Suppressor macrophage (primary cell): ENCODE results near the gene RAB5B.

ENCODE experiments used
- DNase-seq, 4 experiments: peaks; one replicate each; pipeline ENCODE4 v3.0.0-alpha.2; 2020 to 2022

RAB5B gene

GRCh38 chr12:55942055-55942454 is 31.8 kb upstream of the RAB5B start:
- no peak for DNase-seq

- no peak for DNase-seq
These were observed 31.2 kb upstream of the RAB5B start for GRCh38 chr12:55942577-55943136.

- DNase-seq: no peak
These were observed 27.3 kb upstream of the RAB5B start for GRCh38 chr12:55946553-55946952.

GRCh38 chr12:55955344-55955743 is 18.5 kb upstream of the RAB5B start:
- no peak for DNase-seq

DNA sequence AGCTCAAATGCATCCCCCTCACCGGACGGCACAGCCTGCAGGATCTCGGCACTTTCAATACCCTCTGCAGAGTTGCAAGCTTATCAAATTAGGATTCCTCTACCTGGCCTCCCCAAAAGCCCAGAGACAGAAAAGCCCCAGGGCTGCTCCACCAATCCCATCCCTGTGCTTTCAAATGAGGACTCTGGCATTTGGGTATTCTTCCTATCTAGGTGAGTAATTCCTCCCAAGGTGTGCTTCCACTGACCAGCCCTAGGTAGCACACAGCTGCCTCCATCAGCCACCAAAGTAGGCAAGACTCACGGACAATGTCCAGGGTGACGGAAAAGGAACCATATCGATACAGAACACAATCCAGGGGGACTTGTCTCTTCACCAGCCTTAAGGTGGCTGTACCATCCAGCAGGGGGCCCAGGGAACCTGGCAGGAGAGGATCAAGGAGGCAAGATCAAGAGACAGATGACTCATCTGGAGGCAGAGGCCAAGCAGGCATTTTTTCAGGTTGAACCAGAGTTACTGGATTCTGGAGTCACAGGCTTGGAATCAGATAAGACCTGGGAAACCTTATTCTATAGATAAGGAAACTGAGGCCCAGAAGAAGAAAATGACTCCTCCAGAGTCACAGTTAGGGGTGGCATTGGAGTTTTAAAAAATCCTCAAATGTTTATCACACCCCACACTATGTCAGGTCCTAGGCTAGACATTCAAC is 17.9 kb upstream of the RAB5B start:
- peak in 3 of 4 experiments; percentile 16 to 41 (median 37) for DNase-seq

DNA sequence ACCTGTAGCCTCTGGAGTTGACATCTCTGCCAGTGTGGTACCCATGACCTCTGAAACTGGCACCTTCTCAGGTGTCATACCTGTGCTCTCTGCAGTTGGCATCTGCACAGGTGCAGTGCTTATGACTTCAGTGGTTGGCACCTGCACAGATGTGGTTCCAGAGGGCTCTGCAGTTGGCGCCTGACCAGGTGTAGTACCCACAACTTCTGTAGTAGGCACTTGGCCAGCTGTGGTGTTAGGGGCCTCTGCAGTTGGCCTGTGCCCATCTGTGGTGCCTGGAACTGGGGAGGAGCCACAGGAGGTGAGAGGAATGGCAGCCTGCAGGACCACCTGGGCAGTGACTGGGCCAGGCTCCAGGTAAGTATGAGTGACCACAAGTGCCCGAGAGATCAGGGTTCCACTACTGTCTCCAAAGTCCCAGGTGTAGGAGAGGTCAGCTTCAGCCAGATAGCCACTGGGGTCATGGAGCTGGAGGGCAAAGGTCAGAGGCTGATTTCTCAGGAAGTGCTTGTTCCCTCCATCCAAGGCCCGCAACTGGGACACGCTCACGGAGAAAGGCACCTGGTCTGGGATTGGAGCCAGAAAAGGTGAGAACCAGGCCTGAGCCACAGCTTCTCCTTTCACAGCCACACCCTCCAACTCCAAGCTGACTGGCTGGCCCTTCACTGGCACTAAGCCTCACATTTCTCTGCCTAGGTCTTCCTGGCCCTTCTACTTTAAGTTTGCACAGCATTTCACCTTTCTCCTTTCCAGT is 16.6 kb upstream of the RAB5B start:
- DNase-seq: no peak

DNA sequence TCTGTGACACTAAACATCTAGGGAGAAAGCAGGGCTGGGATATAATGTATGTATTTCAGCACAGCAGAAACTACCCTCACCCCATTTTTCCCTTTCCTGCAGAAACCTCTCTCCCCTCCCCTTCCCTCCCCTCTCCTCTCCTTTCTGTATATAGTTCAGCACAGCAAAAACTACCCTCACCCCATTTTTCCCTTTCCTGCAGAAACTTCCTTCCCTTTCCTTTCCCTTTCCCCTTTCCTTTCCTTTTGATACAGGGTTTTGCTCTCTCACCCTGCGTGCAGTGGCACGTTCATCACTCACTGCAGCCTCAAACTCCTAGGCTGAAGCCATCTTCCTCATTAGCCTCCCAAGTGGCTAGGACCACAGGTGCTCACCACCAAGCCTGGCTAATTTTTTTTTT is 10.1 kb upstream of the RAB5B start:
- DNase-seq: no peak

GRCh38 chr12:55965240-55965639 is 8.6 kb upstream of the RAB5B start:
- no peak for DNase-seq

GRCh38 chr12:55965941-55966407 is 7.9 kb upstream of the RAB5B start, which contains the start of gene PMEL:
Gene PMEL (minus strand): TSS chr12:55966042. CDS start chr12:55966011, 31 bp downstream.
- DNase-seq: peak; percentile 23 to 29 (median 25)

DNA sequence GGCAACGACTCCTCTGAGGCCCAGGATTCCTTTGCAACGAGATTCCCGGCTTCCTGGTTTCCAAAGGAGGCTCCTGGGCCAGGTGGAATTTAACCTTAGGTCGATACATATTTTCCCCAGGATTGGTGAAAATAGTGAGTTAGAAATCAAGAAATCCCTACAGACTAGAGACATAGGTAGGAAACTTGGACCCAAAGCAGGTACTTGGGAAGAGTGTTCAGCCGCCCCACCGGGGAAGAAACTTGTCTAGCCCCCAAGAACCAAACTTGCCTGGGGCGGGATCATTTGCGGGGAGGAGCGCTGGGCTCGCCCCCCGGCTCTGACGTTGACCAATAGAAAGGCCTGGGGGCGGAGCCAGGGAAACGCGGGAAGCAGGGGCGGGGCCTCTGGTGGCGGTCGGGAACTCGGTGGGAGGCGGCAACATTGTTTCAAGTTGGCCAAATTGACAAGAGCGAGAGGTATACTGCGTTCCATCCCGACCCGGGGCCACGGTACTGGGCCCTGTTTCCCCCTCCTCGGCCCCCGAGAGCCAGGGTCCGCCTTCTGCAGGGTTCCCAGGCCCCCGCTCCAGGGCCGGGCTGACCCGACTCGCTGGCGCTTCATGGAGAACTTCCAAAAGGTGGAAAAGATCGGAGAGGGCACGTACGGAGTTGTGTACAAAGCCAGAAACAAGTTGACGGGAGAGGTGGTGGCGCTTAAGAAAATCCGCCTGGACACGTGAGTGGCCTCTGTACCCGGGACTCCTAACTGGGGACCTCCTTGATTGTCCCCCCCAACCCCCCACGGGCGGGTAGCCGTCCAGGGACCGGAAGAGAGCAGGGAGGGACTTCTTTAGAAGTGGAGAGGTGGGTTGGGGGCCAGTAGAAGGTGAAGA is 7.2 kb upstream of the RAB5B start, which contains the start of gene CDK2:
CDK2 (plus strand) TSS at position 423 of the 874 bp plus-strand sequence; CDS start at position 602, 179 bp downstream.
- peak; percentile 87 to 95 (median 92) for DNase-seq

GRCh38 chr12:55969356-55969755 is 4.5 kb upstream of the RAB5B start:
- DNase-seq: no peak

DNA sequence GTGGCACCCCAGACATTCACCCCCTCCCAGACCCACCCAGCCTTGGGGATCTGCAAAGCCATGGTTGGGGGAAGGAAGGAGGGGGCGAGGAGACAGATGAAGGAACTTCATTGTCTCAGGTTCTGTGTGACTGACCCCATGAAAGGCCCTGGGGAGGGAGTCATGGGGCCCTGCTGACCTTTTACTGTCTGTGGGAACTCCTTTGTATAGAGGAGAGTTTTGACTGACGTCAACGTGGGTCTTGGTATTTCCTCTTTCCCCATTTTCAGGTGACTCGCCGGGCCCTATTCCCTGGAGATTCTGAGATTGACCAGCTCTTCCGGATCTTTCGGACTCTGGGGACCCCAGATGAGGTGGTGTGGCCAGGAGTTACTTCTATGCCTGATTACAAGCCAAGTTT is 3.1 kb upstream of the RAB5B start:
- DNase-seq: peak in 3 of 4 experiments; percentile 21 to 47 (median 28)

DNA sequence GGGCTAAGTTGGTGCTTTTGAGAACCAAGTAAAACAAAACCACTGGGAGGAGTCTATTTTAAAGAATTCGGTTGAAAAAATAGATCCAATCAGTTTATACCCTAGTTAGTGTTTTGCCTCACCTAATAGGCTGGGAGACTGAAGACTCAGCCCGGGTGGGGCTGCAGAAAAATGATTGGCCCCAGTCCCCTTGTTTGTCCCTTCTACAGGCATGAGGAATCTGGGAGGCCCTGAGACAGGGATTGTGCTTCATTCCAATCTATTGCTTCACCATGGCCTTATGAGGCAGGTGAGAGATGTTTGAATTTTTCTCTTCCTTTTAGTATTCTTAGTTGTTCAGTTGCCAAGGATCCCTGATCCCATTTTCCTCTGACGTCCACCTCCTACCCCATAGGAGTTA is 1.8 kb upstream of the RAB5B start:
- no peak for DNase-seq

DNA sequence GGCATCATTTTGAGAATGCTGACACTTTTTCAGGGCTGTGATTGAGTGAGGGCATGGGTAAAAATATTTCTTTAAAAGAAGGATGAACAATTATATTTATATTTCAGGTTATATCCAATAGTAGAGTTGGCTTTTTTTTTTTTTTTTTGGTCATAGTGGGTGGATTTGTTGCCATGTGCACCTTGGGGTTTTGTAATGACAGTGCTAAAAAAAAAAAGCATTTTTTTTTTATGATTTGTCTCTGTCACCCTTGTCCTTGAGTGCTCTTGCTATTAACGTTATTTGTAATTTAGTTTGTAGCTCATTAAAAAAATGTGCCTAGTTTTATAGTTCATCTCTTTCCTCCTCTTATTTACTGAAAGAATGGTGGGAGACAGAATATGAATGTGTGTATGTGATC is 1.4 kb upstream of the RAB5B start:
- DNase-seq: no peak

DNA sequence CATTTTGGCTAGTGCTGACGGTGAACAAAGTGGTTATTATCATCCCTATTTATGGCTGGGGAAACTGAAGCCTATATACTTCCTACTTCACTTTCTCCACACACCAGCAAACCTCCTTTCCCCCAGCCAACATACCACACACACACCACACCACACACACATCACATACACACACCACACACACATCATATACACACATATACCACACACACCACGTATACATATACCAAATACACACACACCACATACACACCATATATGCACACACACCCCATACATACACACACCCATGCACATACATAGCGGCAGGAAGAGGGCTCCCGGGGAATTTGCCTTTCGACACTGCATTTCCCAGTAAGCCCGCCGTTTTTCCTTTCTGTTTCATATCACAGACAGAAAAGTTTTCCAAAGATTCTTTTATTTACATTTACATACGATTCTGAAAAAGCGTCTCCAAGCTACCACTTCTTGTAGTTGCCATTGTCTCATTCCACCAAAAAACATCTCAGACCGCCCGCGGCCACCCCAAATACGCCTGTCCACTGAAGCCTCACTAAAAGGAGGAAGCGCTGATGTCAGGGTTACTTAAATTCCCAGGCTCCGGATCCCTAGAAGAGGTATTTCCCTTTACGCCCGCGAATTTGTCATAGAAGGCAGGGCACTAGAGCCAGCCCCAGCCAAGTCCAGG is 823 bp upstream of the RAB5B start:
- DNase-seq: peak in 2 of 4 experiments; percentile 60 to 61

GRCh38 chr12:55974308-55974730 is 441 bp downstream of the RAB5B start:
- peak; percentile 35 to 75 (median 66) for DNase-seq

DNA sequence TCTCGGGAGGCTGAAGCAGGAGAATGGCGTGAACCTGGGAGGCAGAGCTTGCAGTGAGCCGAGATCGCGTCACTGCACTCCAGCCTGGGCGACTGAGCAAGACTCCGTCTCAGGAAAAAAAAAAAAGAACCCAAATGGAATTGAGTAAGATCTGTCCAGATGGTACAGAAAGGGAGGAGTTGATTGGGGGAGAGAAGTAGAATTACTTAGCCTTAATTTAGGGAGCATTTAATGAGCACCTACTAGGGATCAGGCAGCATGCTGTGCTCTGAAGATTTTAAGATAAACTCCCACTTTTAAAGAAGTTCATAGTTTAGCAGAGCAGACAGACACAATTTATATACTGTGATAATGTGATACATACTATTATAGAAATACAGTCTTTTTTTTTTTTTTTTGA is 4.5 kb downstream of the RAB5B start:
- no peak for DNase-seq

- no peak for DNase-seq
These were observed 5.2 kb downstream of the RAB5B start for GRCh38 chr12:55979069-55979468.

- DNase-seq: peak in 1 of 4 experiments; percentile 28
These were observed 8.0 kb downstream of the RAB5B start for GRCh38 chr12:55981882-55982281.

DNA sequence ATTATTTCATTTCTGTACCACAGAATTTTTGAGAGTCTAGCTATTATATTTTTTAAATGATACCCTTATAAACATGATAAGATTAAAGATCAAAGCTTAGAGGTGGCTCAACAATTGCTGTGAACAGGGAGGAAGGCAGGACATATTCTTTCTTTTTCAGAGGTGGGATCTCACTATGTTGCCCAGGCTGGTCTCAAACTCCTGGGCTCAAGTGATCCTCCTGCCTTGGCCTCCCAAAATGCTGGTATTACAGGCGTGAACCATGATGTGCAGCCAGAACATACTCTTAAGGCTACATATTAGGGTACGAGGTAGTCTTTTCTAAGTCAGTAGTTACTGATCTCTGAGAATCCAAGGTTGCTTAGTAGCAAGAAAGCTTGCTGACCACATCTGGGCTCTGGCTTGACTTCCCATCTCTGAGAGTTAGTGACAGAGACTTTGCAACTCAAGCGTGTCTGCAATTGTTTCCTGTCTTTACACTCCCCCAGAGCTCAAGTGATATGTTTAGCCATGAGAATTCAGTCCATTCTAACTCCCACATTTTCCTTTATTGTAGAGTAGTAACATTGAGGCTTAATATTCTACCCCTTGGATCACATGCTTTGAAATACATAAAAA is 8.6 kb downstream of the RAB5B start:
- peak; percentile 80 to 92 (median 86) for DNase-seq

- DNase-seq: peak in 3 of 4 experiments; percentile 46 to 59 (median 50)
These were observed 9.5 kb downstream of the RAB5B start for GRCh38 chr12:55983232-55983842.
